IPS DF 6.9 (cell line): ENCODE results near the gene DACT3.

Source experiments
- DNase-seq: peaks from one replicate; pipeline ENCODE4 v3.0.0-alpha.2; 2013; ENCODE audit warnings: low read depth, low spot score
- H3K27ac ChIP-seq: one replicate; pipeline ENCODE4 v1.5.1; 2013; ENCODE audit warnings: low read length, control low read depth
- H3K27me3 ChIP-seq: 2 replicates; pipeline ENCODE4 v1.6.1; 2013; ENCODE audit warnings: mild to moderate bottlenecking, low read length; ENCODE audit not compliant: control insufficient read depth, insufficient read depth
- H3K36me3 ChIP-seq: 2 replicates; pipeline ENCODE4 v1.6.1; 2013; ENCODE audit warnings: low read length; ENCODE audit not compliant: control insufficient read depth, insufficient read depth
- H3K4me1 ChIP-seq: 2 replicates; pipeline ENCODE4 v1.6.1; 2013; ENCODE audit warnings: low read length; ENCODE audit not compliant: control insufficient read depth, insufficient read depth
- H3K4me3 ChIP-seq: 2 replicates; pipeline ENCODE4 v1.5.1; 2013; ENCODE audit warnings: mild to moderate bottlenecking, low read length
- H3K9me3 ChIP-seq: 2 replicates; pipeline ENCODE4 v1.6.1; 2013; ENCODE audit warnings: low read length, inconsistent platforms; ENCODE audit not compliant: control insufficient read depth, insufficient read depth
- WGBS: extraction: QIAGEN DNeasy Blood & Tissue Kit; methylation state at CpG from one replicate; pipeline ENCODE4 v1.1.7; 2013; ENCODE audit warnings: mixed read lengths, missing lambda C conversion rate; ENCODE audit not compliant: insufficient read length, insufficient coverage; 5-methylcytosine and 5-hydroxymethylcytosine counted together

Gene DACT3

DNA sequence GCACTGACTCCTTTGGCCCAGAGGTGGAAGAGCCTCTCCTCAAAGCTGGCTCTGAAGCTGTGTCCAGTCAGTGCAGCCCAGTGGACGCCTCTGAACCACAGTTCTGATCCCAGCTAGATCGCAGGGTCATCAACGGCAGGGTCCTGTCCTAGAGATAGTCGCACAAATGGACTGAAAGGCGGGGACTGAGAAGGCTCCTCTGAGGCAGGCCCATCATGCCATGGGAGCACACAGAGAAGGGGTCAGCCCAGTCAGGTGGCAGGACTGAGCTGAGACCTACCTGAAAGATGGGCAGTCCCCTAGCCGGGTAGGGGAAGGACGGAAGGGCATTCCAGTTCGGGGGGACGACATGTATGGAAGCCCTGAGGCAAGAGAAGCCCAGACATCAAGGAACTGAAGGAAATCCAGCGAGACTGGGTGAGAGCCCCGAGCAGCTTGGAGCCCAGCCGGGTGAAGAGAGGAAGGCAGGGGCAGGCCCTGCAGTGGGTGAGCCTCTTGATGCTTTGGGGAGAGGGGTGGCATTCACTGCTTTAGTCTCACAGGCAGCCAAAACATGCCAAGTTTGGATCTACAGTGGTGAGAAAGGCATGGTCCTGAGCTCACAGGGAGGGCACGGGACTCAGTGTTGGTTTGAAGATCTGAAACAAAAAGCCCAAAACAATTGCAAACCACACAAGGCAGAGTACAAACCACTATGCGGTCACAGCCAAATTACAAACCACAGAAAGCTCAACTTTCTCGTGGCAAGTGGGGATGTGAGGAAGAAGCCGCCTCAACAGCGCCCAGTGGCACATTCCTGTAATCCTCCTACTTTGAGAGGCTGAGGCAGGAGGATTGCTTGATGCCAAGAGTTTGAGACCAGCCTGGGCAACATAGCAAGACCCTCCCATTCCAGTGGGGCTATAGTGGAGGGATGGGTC lies 49.9 kb downstream of the DACT3 start:
- no CpG with 5 or more reads among the region's 17 CpGs for WGBS
- no peak for DNase-seq

DNA sequence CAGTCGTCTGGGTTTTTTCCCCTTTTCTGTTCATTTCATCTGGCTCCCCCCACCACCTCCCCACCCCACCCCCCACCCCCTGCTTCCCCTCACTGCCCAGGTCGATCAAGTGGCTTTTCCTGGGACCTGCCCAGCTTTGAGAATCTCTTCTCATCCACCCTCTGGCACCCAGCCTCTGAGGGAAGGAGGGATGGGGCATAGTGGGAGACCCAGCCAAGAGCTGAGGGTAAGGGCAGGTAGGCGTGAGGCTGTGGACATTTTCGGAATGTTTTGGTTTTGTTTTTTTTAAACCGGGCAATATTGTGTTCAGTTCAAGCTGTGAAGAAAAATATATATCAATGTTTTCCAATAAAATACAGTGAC lies 50.6 kb downstream of the DACT3 start:
- no peaks in the 10 kb centered on the region for H3K9me3 ChIP-seq
- H3K4me3 ChIP-seq, result no peak overlapping the region
- H3K27me3 ChIP-seq, result no peaks in the 10 kb centered on the region
- no peaks in the 10 kb centered on the region for H3K4me1 ChIP-seq
- peaks cover 30% of the 10 kb centered on the region for H3K36me3 ChIP-seq
- no CpG with 5 or more reads among the region's 5 CpGs for WGBS
- DNase-seq, result no peak
- H3K27ac ChIP-seq, result no peak overlapping the region

More for the DNA sequence above, 49.9 kb downstream of the DACT3 start:
- Histone ChIP-seq H3K27me3 (no peaks in the 10 kb centered on the region), H3K36me3 (peaks cover 27% of the 10 kb centered on the region), H3K4me1 (no peaks in the 10 kb centered on the region), H3K9me3 (no peaks in the 10 kb centered on the region), H3K27ac (no peak overlapping the region), H3K4me3 (no peak overlapping the region)

DNA sequence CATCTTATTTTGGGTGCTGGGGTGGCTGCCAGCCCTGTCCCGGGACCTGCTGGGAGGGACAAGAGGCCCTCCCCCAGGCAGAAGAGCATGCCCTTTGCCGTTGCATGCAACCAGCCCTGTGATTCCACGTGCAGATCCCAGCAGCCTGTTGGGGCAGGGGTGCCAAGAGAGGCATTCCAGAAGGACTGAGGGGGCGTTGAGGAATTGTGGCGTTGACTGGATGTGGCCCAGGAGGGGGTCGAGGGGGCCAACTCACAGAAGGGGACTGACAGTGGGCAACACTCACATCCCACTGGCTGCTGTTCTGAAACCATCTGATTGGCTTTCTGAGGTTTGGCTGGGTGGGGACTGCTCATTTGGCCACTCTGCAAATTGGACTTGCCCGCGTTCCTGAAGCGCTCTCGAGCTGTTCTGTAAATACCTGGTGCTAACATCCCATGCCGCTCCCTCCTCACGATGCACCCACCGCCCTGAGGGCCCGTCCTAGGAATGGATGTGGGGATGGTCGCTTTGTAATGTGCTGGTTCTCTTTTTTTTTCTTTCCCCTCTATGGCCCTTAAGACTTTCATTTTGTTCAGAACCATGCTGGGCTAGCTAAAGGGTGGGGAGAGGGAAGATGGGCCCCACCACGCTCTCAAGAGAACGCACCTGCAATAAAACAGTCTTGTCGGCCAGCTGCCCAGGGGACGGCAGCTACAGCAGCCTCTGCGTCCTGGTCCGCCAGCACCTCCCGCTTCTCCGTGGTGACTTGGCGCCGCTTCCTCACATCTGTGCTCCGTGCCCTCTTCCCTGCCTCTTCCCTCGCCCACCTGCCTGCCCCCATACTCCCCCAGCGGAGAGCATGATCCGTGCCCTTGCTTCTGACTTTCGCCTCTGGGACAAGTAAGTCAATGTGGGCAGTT lies 51.2 kb downstream of the DACT3 start:
- no CpG with 5 or more reads among the region's 30 CpGs for WGBS

DNA sequence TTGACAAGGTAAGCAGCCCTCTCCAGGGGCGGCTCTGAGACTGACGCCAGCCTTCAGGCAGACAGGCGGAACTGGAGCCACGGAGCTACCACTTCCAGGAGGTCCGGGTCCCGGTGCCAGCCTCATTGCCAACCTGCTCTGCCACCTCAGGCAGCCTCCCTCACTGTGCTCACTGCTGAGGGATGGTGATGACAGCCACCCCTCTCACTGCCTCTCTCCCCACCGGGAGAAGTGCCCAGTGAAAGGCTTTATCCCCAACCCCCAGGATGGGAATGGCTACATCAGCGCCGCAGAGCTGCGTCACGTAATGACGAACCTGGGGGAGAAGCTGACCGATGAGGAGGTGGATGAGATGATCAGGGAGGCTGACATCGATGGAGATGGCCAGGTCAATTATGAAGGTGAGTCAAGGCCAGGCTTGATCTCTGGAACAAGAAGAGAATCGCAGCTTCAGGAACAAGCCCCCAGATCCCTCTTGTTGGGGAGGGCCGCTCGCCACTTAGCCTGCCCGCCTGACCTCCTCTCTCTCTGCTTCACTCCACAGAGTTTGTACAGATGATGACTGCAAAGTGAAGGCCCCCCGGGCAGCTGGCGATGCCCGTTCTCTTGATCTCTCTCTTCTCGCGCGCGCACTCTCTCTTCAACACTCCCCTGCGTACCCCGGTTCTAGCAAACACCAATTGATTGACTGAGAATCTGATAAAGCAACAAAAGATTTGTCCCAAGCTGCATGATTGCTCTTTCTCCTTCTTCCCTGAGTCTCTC lies 52.2 kb downstream of the DACT3 start:
- H3K4me1 ChIP-seq, result no peaks in the 10 kb centered on the region
- H3K27ac ChIP-seq, result no peak overlapping the region
- no peak overlapping the region for H3K4me3 ChIP-seq
- DNase-seq, result no peak
- peaks cover 30% of the 10 kb centered on the region for H3K36me3 ChIP-seq
- no peaks in the 10 kb centered on the region for H3K27me3 ChIP-seq
- H3K9me3 ChIP-seq, result no peaks in the 10 kb centered on the region
- no CpG with 5 or more reads among the region's 27 CpGs for WGBS

More for the DNA sequence above, 51.2 kb downstream of the DACT3 start:
- Histone ChIP-seq H3K36me3 (peaks cover 30% of the 10 kb centered on the region), H3K27me3 (no peaks in the 10 kb centered on the region), H3K9me3 (no peaks in the 10 kb centered on the region), H3K4me3 (no peak overlapping the region), H3K27ac (no peak overlapping the region), H3K4me1 (no peaks in the 10 kb centered on the region)
- no peak for DNase-seq

DNA sequence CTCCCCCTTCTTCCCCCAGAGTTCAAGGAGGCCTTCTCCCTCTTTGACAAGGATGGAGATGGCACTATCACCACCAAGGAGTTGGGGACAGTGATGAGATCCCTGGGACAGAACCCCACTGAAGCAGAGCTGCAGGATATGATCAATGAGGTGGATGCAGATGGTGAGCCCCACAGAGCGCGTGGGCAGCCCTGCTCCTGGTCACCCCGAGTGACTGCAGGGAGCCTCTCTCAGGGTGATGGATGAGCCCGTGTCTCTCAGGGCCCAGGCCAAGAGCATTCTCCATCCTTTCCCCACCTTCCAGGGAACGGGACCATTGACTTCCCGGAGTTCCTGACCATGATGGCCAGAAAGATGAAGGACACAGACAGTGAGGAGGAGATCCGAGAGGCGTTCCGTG lies 52.8 kb downstream of the DACT3 start:
- Histone ChIP-seq H3K9me3 (no peaks in the 10 kb centered on the region), H3K4me1 (no peaks in the 10 kb centered on the region), H3K36me3 (peaks cover 30% of the 10 kb centered on the region), H3K27ac (no peak overlapping the region), H3K27me3 (no peaks in the 10 kb centered on the region), H3K4me3 (no peak overlapping the region)
- WGBS, result no CpG with 5 or more reads among the region's 9 CpGs
- no peak for DNase-seq

DNA sequence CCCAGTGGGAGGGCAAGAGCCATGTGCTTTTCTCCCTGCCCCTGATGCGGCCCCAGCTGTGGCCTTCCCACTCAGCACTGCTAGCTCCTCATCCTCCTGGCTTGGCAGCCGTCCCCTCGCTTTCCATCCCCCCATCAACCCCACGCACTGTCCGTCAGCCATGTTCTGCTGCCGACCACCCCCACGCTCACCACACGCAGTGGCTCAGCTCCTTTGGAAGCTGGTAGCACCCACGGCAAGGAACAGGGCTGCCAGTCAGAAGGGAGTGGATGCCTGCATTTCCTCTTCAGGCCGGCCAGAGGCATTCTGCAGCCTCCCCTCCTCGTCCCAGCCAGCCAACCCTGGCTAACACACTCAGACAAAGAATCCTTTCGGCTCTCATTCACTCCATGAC lies 53.5 kb downstream of the DACT3 start:
- H3K36me3 ChIP-seq, result peaks cover 30% of the 10 kb centered on the region
- no peak overlapping the region for H3K4me3 ChIP-seq
- H3K27me3 ChIP-seq, result no peaks in the 10 kb centered on the region
- no peaks in the 10 kb centered on the region for H3K9me3 ChIP-seq
- no peak for DNase-seq
- WGBS, result no CpG with 5 or more reads among the region's 12 CpGs
- H3K27ac ChIP-seq, result no peak overlapping the region
- H3K4me1 ChIP-seq, result peaks cover 3% of the 10 kb centered on the region

DNA sequence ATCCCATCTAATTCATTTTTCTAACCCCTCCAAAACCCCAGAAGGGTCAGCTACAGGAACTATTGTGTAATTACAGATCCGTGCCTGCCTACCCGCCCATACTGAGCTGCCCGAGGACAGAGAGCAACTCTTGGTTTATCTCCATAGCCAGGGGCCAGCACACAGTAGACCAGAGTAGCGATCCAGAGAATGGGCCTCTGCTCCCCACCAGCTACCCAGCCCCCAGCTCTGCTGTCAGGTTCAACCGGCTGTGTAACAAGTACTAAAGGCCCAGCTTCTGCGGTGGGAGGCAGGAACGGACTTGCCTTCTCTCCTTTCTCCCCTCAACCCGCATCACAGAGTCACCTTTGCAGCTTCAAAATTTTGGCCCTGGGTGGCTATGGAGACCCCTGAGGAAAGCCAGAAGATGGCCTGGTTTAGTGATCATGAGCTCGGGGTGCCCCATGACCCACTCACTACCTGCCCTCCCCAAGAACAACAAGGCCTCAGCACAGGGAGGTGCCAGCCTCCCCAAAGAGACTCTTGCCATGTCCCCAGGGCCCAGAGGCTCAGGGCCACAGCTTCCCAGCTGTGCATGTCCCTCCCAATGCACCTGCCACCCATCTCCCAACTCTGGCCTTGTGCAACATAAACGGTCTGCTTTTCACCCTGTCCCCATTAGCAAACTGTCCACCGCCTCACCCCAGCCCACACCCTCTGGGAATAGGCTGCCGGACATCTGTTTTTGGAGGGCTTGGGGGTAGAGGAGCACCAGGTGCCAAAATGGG lies 54.1 kb downstream of the DACT3 start:
- H3K9me3 ChIP-seq, result no peaks in the 10 kb centered on the region
- DNase-seq, result no peak
- no peak overlapping the region for H3K4me3 ChIP-seq
- H3K36me3 ChIP-seq, result peaks cover 30% of the 10 kb centered on the region
- H3K27ac ChIP-seq, result no peak overlapping the region
- peaks cover 3% of the 10 kb centered on the region for H3K4me1 ChIP-seq
- H3K27me3 ChIP-seq, result no peaks in the 10 kb centered on the region
- no CpG with 5 or more reads among the region's 12 CpGs for WGBS

DNA sequence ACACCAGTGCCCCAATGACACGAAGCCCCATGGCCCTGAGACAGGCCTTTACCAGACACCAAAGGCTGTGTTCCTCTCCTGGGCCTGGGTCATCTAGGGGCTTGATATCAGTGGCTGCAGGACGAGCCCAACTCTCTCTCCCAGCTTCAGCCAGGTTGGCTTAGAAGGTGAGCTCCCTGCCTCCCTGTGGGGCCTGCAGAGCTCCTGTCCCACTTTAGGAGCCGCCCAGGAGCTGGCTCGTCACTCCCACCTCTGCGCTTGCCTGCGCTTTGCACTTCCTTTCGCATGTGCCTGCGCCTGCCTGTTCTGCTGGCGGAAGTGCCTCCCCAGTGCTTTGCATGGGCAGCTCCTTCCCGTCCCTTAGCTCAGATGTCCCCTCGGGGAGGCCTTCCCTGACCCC lies 55.0 kb downstream of the DACT3 start:
- Histone ChIP-seq H3K36me3 (peaks cover 30% of the 10 kb centered on the region), H3K27ac (no peak overlapping the region), H3K4me1 (peaks cover 3% of the 10 kb centered on the region), H3K9me3 (no peaks in the 10 kb centered on the region), H3K27me3 (no peaks in the 10 kb centered on the region), H3K4me3 (no peak overlapping the region)
- WGBS, result no CpG with 5 or more reads among the region's 11 CpGs
- no peak for DNase-seq

DNA sequence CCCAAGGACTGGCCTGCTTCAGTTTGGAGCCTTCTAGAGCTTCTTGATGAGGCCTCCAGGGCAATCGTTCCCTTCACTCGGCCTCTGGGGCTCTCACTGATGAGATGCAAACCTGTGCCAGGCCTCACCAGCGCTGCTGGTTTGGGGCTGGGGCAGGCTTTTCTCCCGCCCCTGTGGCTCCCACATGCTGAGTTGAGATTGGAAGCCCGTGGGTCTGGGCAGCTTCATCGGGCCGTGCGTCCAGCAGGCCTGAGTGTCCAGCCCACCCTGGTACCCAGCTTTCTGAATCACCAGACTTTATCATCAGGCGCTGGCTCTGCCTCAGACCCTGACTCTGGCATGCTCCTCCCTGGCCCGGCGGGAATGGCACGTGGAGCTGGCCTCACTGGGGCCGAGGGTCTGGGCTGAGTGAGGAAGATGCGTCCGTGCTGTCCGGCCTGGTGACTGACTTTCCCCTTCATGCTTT lies 55.6 kb downstream of the DACT3 start:
- no peak for DNase-seq

More for the DNA sequence above, 55.6 kb downstream of the DACT3 start:
- no peaks in the 10 kb centered on the region for H3K27me3 ChIP-seq
- H3K27ac ChIP-seq, result no peak overlapping the region
- peaks cover 3% of the 10 kb centered on the region for H3K4me1 ChIP-seq
- WGBS, result no CpG with 5 or more reads among the region's 16 CpGs
- peaks cover 30% of the 10 kb centered on the region for H3K36me3 ChIP-seq
- H3K4me3 ChIP-seq, result no peak overlapping the region
- no peaks in the 10 kb centered on the region for H3K9me3 ChIP-seq
